IMR-90 (cell line): ENCODE measurements around the gene ATP6V0E2. TPM values are rescaled to one million over a fixed set of nuclear protein-coding genes. Genes with fewer than 3 reads are reported as not detected.

Experiments
- ATAC-seq: fragments of 200-7000 bp; cut with Tn5 transposase; 2 replicates; pipeline ENCODE4 v1.9.1; 2020; ENCODE audit warnings: low read depth, mild to moderate bottlenecking, moderate library complexity
- BruUV-seq: library from RNA; stranded (reverse); fragments of 400-500 nt; replicated peaks from 2 replicates; lab custom pipeline; 2021; lab: Mats Ljungman, UMichigan
- CTCF ChIA-PET: fragments of 300-600 bp; formaldehyde crosslinking; extraction: SDS; loops from one replicate; lab custom pipeline; 2021; ENCODE audit warnings: antibody characterized with exemption; lab: Yijun Ruan, JAX
- POLR2A ChIA-PET: fragments of 300-600 bp; sonication (Branson Sonifier 250); formaldehyde crosslinking; loops from one replicate; lab custom pipeline; 2022; ENCODE audit warnings: antibody characterized with exemption; ENCODE audit not compliant: unreplicated experiment; lab: Charles Lee
- DNase-seq: peaks from one replicate; pipeline ENCODE4 v3.0.0; 2013
- H2AFZ ChIP-seq: replicated peaks from 2 replicates; pipeline ENCODE3; 2013; ENCODE audit warnings: low read length, mild to moderate bottlenecking; ENCODE audit not compliant: poor library complexity
- H2AK5ac ChIP-seq: 2 replicates; pipeline ENCODE4 v1.6.1; 2013; ENCODE audit warnings: low read depth, low read length, inconsistent platforms
- H2AK9ac ChIP-seq: replicated peaks from 2 replicates; pipeline ENCODE3; 2013; ENCODE audit warnings: mild to moderate bottlenecking, low read depth, low read length, moderate library complexity; ENCODE audit not compliant: poor library complexity
- H2BK120ac ChIP-seq: 2 replicates; pipeline ENCODE4 v1.6.1; 2013; ENCODE audit warnings: low read depth, low read length, inconsistent platforms
- H2BK15ac ChIP-seq: 3 replicates; pipeline ENCODE4 v1.6.1; 2013; ENCODE audit warnings: low read depth, low read length, inconsistent platforms
- H2BK20ac ChIP-seq: 2 replicates; pipeline ENCODE4 v1.6.1; 2013; ENCODE audit warnings: low read depth, mild to moderate bottlenecking, inconsistent platforms, low read length, moderate library complexity
- H2BK5ac ChIP-seq: 2 replicates; pipeline ENCODE4 v1.6.1; 2013; ENCODE audit warnings: mild to moderate bottlenecking, low read depth, low read length, inconsistent platforms; ENCODE audit not compliant: poor library complexity, severe bottlenecking
- H3K14ac ChIP-seq: replicated peaks from 2 replicates; pipeline ENCODE4 v1.6.1; 2013; ENCODE audit warnings: low read depth, low read length, inconsistent platforms
- H3K18ac ChIP-seq: 2 replicates; pipeline ENCODE4 v1.6.1; 2013; ENCODE audit warnings: low read depth, low read length, control low read depth
- H3K23ac ChIP-seq: 2 replicates; pipeline ENCODE4 v1.6.1; 2013; ENCODE audit warnings: low read depth, low read length, inconsistent platforms
- H3K27ac ChIP-seq: 2 replicates; pipeline ENCODE4 v1.5.1; 2013; ENCODE audit warnings: mild to moderate bottlenecking, control low read depth, low read length; ENCODE audit not compliant: insufficient read depth
- H3K27me3 ChIP-seq: 2 replicates; pipeline ENCODE4 v1.6.1; 2013; ENCODE audit warnings: low read length; ENCODE audit not compliant: control insufficient read depth, insufficient read depth
- H3K36me3 ChIP-seq: 2 replicates; pipeline ENCODE4 v1.6.1; 2013; ENCODE audit warnings: low read length, mixed read lengths; ENCODE audit not compliant: control insufficient read depth, insufficient read depth
- H3K4ac ChIP-seq: 2 replicates; pipeline ENCODE4 v1.6.1; 2013; ENCODE audit warnings: low read depth, low read length, inconsistent platforms
- H3K4me1 ChIP-seq: 2 replicates; pipeline ENCODE4 v1.6.1; 2013; ENCODE audit warnings: low read length, mixed read lengths; ENCODE audit not compliant: control insufficient read depth, insufficient read depth
- H3K4me2 ChIP-seq: 2 replicates; pipeline ENCODE4 v1.6.1; 2013; ENCODE audit warnings: low read depth, mild to moderate bottlenecking, control low read depth, low read length, moderate library complexity
- H3K4me3 ChIP-seq: 2 replicates; pipeline ENCODE4 v1.5.1; 2013; ENCODE audit warnings: low read depth, mild to moderate bottlenecking, control low read depth, low read length, moderate library complexity; ENCODE audit not compliant: insufficient read depth
- H3K56ac ChIP-seq: 2 replicates; pipeline ENCODE4 v1.6.1; 2013; ENCODE audit warnings: low read length, inconsistent platforms; ENCODE audit not compliant: insufficient read depth; ENCODE audit errors: extremely low read depth
- H3K79me1 ChIP-seq, 2 experiments: 2 replicates each; pipeline ENCODE4 v1.6.1; 2013; ENCODE audit warnings: low read length in 2 of 2, inconsistent platforms in 1 of 2, low read depth in 1 of 2
- H3K9ac ChIP-seq: 2 replicates; pipeline ENCODE4 v1.6.1; 2013; ENCODE audit warnings: low read depth, low read length, control low read depth
- H3K9me1 ChIP-seq: 2 replicates; pipeline ENCODE4 v1.6.1; 2013; ENCODE audit warnings: low read length, inconsistent platforms; ENCODE audit not compliant: insufficient read depth
- H3K9me3 ChIP-seq: 2 replicates; pipeline ENCODE4 v1.6.1; 2013; ENCODE audit warnings: low read length; ENCODE audit not compliant: control insufficient read depth, insufficient read depth
- H4K20me1 ChIP-seq: 2 replicates; pipeline ENCODE4 v1.6.1; 2013; ENCODE audit warnings: low read length, inconsistent platforms; ENCODE audit not compliant: insufficient read depth
- H4K5ac ChIP-seq: 2 replicates; pipeline ENCODE4 v1.6.1; 2013; ENCODE audit warnings: mild to moderate bottlenecking, low read depth, low read length, control low read depth
- H4K8ac ChIP-seq, 2 experiments: 2 replicates each; pipeline ENCODE4 v1.6.1; 2013; ENCODE audit warnings: low read depth in 2 of 2, low read length in 2 of 2, control low read depth in 1 of 2, inconsistent platforms in 1 of 2
- H4K91ac ChIP-seq: 2 replicates; pipeline ENCODE4 v1.6.1; 2013; ENCODE audit warnings: low read depth, low read length, inconsistent platforms; ENCODE audit not compliant: insufficient read depth
- BHLHE40 ChIP-seq: fragments of 150-350 bp; IDR thresholded peaks from 2 replicates; pipeline ENCODE4 v1.6.1; 2016; ENCODE audit warnings: mild to moderate bottlenecking, low read depth, low read length
- CEBPB ChIP-seq: IDR thresholded peaks from 2 replicates; pipeline ENCODE4 v1.6.1; 2012; ENCODE audit warnings: low read depth, low read length, improper control_type of control experiment
- FOS ChIP-seq: fragments of 150-350 bp; IDR thresholded peaks from 2 replicates; pipeline ENCODE4 v1.6.1; 2016; ENCODE audit warnings: low read depth, low read length
- MAFK ChIP-seq: IDR thresholded peaks from 2 replicates; pipeline ENCODE4 v1.6.1; 2012; ENCODE audit warnings: low read depth, low read length, improper control_type of control experiment
- MAZ ChIP-seq: IDR thresholded peaks from 2 replicates; pipeline ENCODE4 v1.6.1; 2012; ENCODE audit warnings: low read depth, mild to moderate bottlenecking, low read length, improper control_type of control experiment, moderate library complexity, borderline replicate concordance
- MXI1 ChIP-seq: IDR thresholded peaks from 2 replicates; pipeline ENCODE4 v1.6.1; 2012; ENCODE audit warnings: low read depth, mild to moderate bottlenecking, low read length, moderate library complexity, borderline replicate concordance
- NFE2L2 ChIP-seq: fragments of 150-350 bp; IDR thresholded peaks from 2 replicates; pipeline ENCODE4 v1.6.1; 2016; ENCODE audit warnings: low read depth, mild to moderate bottlenecking, low read length
- POLR2A ChIP-seq: IDR thresholded peaks from 2 replicates; pipeline ENCODE4 v1.6.1; 2012; ENCODE audit warnings: mild to moderate bottlenecking, low read depth, low read length
- RAD21 ChIP-seq: IDR thresholded peaks from 2 replicates; pipeline ENCODE4 v1.6.1; 2012; ENCODE audit warnings: low read length, improper control_type of control experiment
- RCOR1 ChIP-seq: IDR thresholded peaks from 2 replicates; pipeline ENCODE4 v1.6.1; 2012; ENCODE audit warnings: mild to moderate bottlenecking, low read length, improper control_type of control experiment; ENCODE audit not compliant: insufficient replicate concordance
- RFX5 ChIP-seq: IDR thresholded peaks from 2 replicates; pipeline ENCODE4 v1.8.0; 2012; ENCODE audit warnings: low read depth, mild to moderate bottlenecking, low read length, moderate library complexity
- WGBS, 2 experiments: methylation state at CpG; one replicate each; pipeline versions ENCODE4 v1.1.5 to v1.1.7; 2013; ENCODE audit warnings: missing lambda C conversion rate in 2 of 2; ENCODE audit not compliant: insufficient read length in 1 of 2; ENCODE audit errors: extremely low coverage in 2 of 2; 5-methylcytosine and 5-hydroxymethylcytosine counted together
- dilution Hi-C: fragments of 300-500 bp; cut with HindIII; formaldehyde crosslinking; loops from one replicate; pipeline ENCODE4 v1.14.3; 2018; ENCODE audit warnings: low sequenced_read_pairs; ENCODE audit not compliant: unreplicated experiment
- in situ Hi-C: fragments of 300-500 bp; cut with MboI; formaldehyde crosslinking; loops from 3 replicates; pipeline ENCODE4 v1.14.3; 2019; ENCODE audit warnings: low sequenced_read_pairs, inconsistent platforms, mixed read lengths
- intact Hi-C: fragments of 100-400 bp; cut with micrococcal nuclease; formaldehyde crosslinking; loops from 2 replicates; pipeline ENCODE4 v1.10.0; 2022
- polyA plus RNA-seq, 3 experiments: library from polyadenylated mRNA; depleted of rRNA; stranded (reverse); fragments of >200 nt; gene quantifications; 2 replicates each; pipeline ENCODE4 v1.2.3, GENCODE V29; 2012; ENCODE audit warnings: low replicate concordance in 1 of 3
- total RNA-seq: library from RNA; depleted of rRNA; stranded (reverse); fragments of >200 nt; gene quantifications from 2 replicates; pipeline ENCODE4 v1.2.3, GENCODE V29; 2012
- TF ChIP-seq, protein P1 (sequence below): conservative IDR thresholded peaks from 2 replicates; pipeline ENCODE4 v1.5.1; 2012; ENCODE audit warnings: mild to moderate bottlenecking, low read depth, low read length, improper control_type of control experiment
- TF ChIP-seq, protein P2 (sequence below): fragments of 150-350 bp; IDR thresholded peaks from 2 replicates; pipeline ENCODE4 v1.6.1; 2016; ENCODE audit warnings: low read depth, mild to moderate bottlenecking, low read length, moderate library complexity, borderline replicate concordance
- TF ChIP-seq, protein P3 (sequence below): fragments of 150-350 bp; IDR thresholded peaks from 2 replicates; pipeline ENCODE4 v1.6.1; 2017; ENCODE audit warnings: mild to moderate bottlenecking, antibody characterized with exemption, low read length, low read depth

ATP6V0E2 gene
- total and polyA plus RNA-seq, 2 of the 4 experiments (the other 2 are of a cell fraction): 5.7 to 30.3 TPM

DNA sequence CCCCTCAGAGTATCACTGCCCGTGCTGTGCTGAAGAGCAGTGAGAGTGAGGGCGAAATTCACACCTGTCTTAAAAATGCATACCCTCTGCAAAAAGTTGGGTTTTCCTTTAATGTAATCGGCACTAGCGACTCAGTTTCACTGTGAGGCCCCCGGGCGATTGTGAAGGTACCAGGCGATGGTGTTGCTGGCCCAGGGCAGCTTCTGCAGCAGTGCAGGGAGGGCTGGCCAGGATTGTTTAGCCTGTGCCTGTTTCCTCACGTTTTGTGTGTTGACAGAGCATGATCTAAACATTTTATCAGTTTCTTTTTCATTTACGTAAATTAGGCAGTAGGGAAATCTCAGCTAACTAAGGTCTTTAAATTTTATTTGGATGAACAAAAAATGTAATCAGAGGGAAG is 22.3 kb upstream of the ATP6V0E2 start:
- POLR2A ChIA-PET: no interaction called here
- Histone ChIP-seq H3K4me3 (no peak overlapping the region), H2AK5ac (no peak overlapping the region), H3K27ac (no peak overlapping the region), H2BK15ac (no peak overlapping the region), H3K9me1 (peaks cover 11% of the 10 kb centered on the region), H2BK120ac (no peak overlapping the region), H3K23ac (no peak overlapping the region), H3K4ac (no peak overlapping the region), H3K14ac (no peak overlapping the region), H2BK20ac (no peak overlapping the region), H3K56ac (no peak overlapping the region), H4K20me1 (no peaks in the 10 kb centered on the region), H2BK5ac (no peak overlapping the region), H3K79me1 (no peaks in the 10 kb centered on the region), H3K4me1 (peaks cover 13% of the 10 kb centered on the region), H3K36me3 (peaks cover 16% of the 10 kb centered on the region), H3K9me3 (no peaks in the 10 kb centered on the region), H4K5ac (no peak overlapping the region), H2AFZ (no peak overlapping the region), H3K18ac (no peak overlapping the region), H3K27me3 (no peaks in the 10 kb centered on the region), H3K4me2 (no peak overlapping the region), H3K9ac (no peak overlapping the region), H4K8ac (no peak overlapping the region), H2AK9ac (no peak overlapping the region), H4K91ac (no peak overlapping the region)
- CTCF ChIA-PET: interaction anchor here (0.7 kb wide), 1 partner anchor 16 kb away, joined by 3 read pairs; no protein-coding TSS in a partner anchor
- no TSS peak for BruUV-seq
- no peak for DNase-seq
- no peak for TF ChIP-seq BHLHE40
- no peak for TF ChIP-seq POLR2A
- TF ChIP-seq, protein P1, sequence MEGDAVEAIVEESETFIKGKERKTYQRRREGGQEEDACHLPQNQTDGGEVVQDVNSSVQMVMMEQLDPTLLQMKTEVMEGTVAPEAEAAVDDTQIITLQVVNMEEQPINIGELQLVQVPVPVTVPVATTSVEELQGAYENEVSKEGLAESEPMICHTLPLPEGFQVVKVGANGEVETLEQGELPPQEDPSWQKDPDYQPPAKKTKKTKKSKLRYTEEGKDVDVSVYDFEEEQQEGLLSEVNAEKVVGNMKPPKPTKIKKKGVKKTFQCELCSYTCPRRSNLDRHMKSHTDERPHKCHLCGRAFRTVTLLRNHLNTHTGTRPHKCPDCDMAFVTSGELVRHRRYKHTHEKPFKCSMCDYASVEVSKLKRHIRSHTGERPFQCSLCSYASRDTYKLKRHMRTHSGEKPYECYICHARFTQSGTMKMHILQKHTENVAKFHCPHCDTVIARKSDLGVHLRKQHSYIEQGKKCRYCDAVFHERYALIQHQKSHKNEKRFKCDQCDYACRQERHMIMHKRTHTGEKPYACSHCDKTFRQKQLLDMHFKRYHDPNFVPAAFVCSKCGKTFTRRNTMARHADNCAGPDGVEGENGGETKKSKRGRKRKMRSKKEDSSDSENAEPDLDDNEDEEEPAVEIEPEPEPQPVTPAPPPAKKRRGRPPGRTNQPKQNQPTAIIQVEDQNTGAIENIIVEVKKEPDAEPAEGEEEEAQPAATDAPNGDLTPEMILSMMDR: no peak
- TF ChIP-seq FOS: no peak
- no peak for TF ChIP-seq MAFK
- TF ChIP-seq MXI1: no peak
- TF ChIP-seq RFX5: no peak
- no peak for TF ChIP-seq MAZ
- TF ChIP-seq, protein P2, sequence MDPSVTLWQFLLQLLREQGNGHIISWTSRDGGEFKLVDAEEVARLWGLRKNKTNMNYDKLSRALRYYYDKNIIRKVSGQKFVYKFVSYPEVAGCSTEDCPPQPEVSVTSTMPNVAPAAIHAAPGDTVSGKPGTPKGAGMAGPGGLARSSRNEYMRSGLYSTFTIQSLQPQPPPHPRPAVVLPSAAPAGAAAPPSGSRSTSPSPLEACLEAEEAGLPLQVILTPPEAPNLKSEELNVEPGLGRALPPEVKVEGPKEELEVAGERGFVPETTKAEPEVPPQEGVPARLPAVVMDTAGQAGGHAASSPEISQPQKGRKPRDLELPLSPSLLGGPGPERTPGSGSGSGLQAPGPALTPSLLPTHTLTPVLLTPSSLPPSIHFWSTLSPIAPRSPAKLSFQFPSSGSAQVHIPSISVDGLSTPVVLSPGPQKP: no peak
- TF ChIP-seq RAD21: no peak
- TF ChIP-seq CEBPB: no peak
- TF ChIP-seq NFE2L2: no peak
- TF ChIP-seq RCOR1: no peak
- TF ChIP-seq, protein P3, sequence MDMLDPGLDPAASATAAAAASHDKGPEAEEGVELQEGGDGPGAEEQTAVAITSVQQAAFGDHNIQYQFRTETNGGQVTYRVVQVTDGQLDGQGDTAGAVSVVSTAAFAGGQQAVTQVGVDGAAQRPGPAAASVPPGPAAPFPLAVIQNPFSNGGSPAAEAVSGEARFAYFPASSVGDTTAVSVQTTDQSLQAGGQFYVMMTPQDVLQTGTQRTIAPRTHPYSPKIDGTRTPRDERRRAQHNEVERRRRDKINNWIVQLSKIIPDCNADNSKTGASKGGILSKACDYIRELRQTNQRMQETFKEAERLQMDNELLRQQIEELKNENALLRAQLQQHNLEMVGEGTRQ: no peak
- no peak for ATAC-seq
- WGBS, 2 experiments: 86% methylated on average over 7 of the region's 9 CpGs; no CpG with 5 or more reads in 1 of the 2 experiments
- in situ Hi-C loops (loop anchor here (25.0 kb wide), 1 partner anchor 561 kb away; a partner anchor contains a TSS), dilution Hi-C loops (no loop called here), intact Hi-C loops (no loop called here)
